ENCODE data around the gene ANKLE1. TPM values are rescaled to one million over a fixed set of nuclear protein-coding genes. Genes with fewer than 3 reads are reported as not detected.

ANKLE1 gene
- total RNA-seq, 1 experiment from 2014 or later: 0.16 TPM

DNA sequence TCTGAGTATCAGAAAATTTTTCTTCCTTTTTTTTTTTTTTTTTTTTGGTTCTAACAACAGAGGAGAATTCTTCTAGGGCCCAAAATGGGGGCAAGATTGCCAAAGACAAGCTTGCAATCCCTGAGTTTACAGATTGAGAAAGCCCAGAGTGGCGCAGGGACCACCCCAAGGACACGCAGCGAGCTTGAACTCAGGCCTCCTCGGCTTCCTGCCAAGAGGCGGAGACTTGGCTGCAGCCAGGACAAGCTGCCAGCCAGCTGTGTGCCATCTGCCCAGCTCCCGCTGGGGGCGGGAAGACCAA is 23.5 kb downstream of the ANKLE1 start:
- CTCF ChIA-PET: interaction anchor here (0.6 to 2.0 kb wide), 10 partner anchors 8 to 966 kb away, joined by 3 to 13 read pairs (median 4); no protein-coding TSS in a partner anchor
- H3K9me3 Mint-ChIP-seq (ENCODE audit: unreplicated experiment): no peaks in the 10 kb centered on the region
- TF ChIP-seq CTCF (IDR thresholded peaks at IDR 0.05; ENCODE audit: unreplicated experiment): no peak
- peak overlapping the region; percentile 78 for H3K4me3 Mint-ChIP-seq (ENCODE audit: unreplicated experiment)
- peaks cover 26% of the 10 kb centered on the region for H3K4me1 Mint-ChIP-seq (ENCODE audit: insufficient read depth, unreplicated experiment)
- POLR2A ChIA-PET: interaction anchor here (0.6 to 10.5 kb wide), 15 partner anchors 8 to 888 kb away, joined by 3 to 152 read pairs (median 4); partner anchors contain the start of genes ANO8, GTPBP3, MPV17L2 and MVB12A
- intact Hi-C loops (cut with micrococcal nuclease): loop anchor here (1.0 kb wide), 2 partner anchors 9 to 29 kb away; partner anchors contain the start of gene ANO8
- no peaks in the 10 kb centered on the region for H3K27me3 Mint-ChIP-seq (ENCODE audit: insufficient read depth, unreplicated experiment)
- peak overlapping the region; percentile 55 for H3K27ac Mint-ChIP-seq (ENCODE audit: low read depth, unreplicated experiment)
- DNase-seq (ENCODE audit: unreplicated experiment): no peak
- peaks cover 16% of the 10 kb centered on the region for H3K36me3 Mint-ChIP-seq (ENCODE audit: insufficient read depth, unreplicated experiment)
- no TSS peak for BruUV-seq (replicated peaks)

DNA sequence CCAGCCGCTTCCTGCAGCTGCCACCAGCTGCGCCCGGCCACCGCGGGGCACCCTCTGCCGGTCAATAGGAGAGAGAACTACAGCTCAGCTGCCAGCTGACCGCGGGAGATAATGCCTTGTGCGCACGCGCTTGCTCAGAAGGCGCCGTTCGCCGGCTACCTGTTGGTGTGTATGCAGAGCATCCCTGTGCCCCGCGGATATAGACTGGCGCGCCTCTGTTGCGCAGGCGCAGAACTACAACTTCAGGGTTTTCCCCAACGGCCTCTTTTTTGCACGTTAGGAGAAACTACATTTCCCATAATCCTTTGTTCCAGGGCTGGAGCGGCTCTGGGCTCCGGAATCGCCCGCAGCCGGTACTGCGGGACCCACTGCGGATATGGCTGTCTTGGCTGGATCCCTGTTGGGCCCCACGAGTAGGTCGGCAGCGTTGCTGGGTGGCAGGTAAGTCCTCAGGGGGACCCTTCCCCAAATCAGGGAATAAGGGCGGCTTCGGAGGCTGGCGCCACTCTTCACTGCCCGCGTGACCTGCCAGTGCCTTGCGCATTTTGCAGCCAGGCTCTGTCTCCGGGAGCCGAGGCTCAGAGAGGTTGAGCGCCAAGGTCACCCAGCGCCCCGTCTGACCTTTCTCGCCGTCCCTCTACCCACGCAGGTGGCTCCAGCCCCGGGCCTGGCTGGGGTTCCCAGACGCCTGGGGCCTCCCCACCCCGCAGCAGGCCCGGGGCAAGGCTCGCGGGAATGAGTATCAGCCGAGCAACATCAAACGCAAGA is 24.0 kb downstream of the ANKLE1 start, which contains the start of gene MRPL34:
MRPL34 (plus strand) TSS at position 356 of the 768 bp plus-strand sequence; CDS start at position 377, 21 bp downstream.
- ChIA-PET CTCF (interaction anchor here (0.6 to 2.0 kb wide), 14 partner anchors 9 to 967 kb away, joined by 3 to 13 read pairs (median 4); no protein-coding TSS in a partner anchor), POLR2A (interaction anchor here (0.6 to 10.5 kb wide), 25 partner anchors 9 to 887 kb away, joined by 3 to 152 read pairs (median 4); partner anchors contain the start of genes ANO8, GTPBP3, HAUS8 and MPV17L2)
- peaks cover 19% of the 10 kb centered on the region for H3K36me3 Mint-ChIP-seq (ENCODE audit: insufficient read depth, unreplicated experiment)
- no peaks in the 10 kb centered on the region for H3K9me3 Mint-ChIP-seq (ENCODE audit: unreplicated experiment)
- H3K27me3 Mint-ChIP-seq (ENCODE audit: insufficient read depth, unreplicated experiment): no peaks in the 10 kb centered on the region
- intact Hi-C loops (cut with micrococcal nuclease): loop anchor here (1.0 kb wide), 2 partner anchors 9 to 29 kb away; partner anchors contain the start of gene ANO8
- peak; percentile 100 for DNase-seq (ENCODE audit: unreplicated experiment)
- H3K4me3 Mint-ChIP-seq (ENCODE audit: unreplicated experiment): peak within 1 kb of the TSS; percentile 78
- peak; percentile 62 for TF ChIP-seq CTCF (IDR thresholded peaks at IDR 0.05; ENCODE audit: unreplicated experiment)
- BruUV-seq (replicated peaks): no TSS peak
- H3K27ac Mint-ChIP-seq (ENCODE audit: low read depth, unreplicated experiment): peak within 1 kb of the TSS; percentile 55
- peaks cover 32% of the 10 kb centered on the region for H3K4me1 Mint-ChIP-seq (ENCODE audit: insufficient read depth, unreplicated experiment)

- H3K27me3 Mint-ChIP-seq (ENCODE audit: insufficient read depth, unreplicated experiment): no peaks in the 10 kb centered on the region
- ChIA-PET CTCF (interaction anchor here (0.6 to 2.2 kb wide), 10 partner anchors 10 to 368 kb away, joined by 3 to 9 read pairs (median 4); no protein-coding TSS in a partner anchor), POLR2A (interaction anchor here (0.6 to 10.5 kb wide), 16 partner anchors 9 to 995 kb away, joined by 3 to 152 read pairs (median 4); partner anchors contain the start of genes ANO8, GTPBP3, HAUS8 and MVB12A)
- H3K4me3 Mint-ChIP-seq (ENCODE audit: unreplicated experiment): peak overlapping the region; percentile 78
- no peaks in the 10 kb centered on the region for H3K9me3 Mint-ChIP-seq (ENCODE audit: unreplicated experiment)
- intact Hi-C loops (cut with micrococcal nuclease): no loop called here
- TF ChIP-seq CTCF (IDR thresholded peaks at IDR 0.05; ENCODE audit: unreplicated experiment): no peak
- H3K36me3 Mint-ChIP-seq (ENCODE audit: insufficient read depth, unreplicated experiment): peaks cover 19% of the 10 kb centered on the region
- BruUV-seq (replicated peaks): TSS peak; percentile 13
- H3K4me1 Mint-ChIP-seq (ENCODE audit: insufficient read depth, unreplicated experiment): peaks cover 35% of the 10 kb centered on the region
- peak overlapping the region; percentile 39 for H3K27ac Mint-ChIP-seq (ENCODE audit: low read depth, unreplicated experiment)
- no peak for DNase-seq (ENCODE audit: unreplicated experiment)
Observed at GRCh38 chr19:17306285-17306714, 24.6 kb downstream of the ANKLE1 start.

DNA sequence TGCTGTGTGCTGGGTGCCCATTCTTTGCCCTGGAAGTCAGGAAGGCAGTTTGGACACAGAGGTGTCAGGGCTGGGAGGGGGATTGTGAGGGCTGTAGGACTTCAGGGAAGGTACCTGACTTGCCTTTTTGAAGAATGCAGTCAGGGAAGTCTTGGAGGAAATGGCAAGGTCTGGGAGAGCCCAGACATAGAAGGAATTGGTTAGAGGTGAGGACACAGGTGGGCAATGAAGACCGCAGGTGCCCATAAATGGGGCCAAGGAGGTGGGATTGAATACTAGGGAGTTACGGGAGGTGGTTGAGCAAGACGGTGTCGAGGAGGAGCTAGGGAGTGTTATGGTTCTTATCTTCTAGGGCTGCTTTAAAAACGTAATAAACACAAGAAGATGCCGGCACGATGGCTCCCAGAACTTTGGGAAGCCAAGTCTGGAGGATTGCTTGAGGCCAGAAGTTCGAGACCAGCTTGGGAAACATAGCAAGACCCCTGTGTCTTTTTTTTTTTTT is 26.2 kb downstream of the ANKLE1 start:
- Mint-ChIP-seq H3K4me3 (ENCODE audit: unreplicated experiment) (peak overlapping the region; percentile 78), H3K9me3 (ENCODE audit: unreplicated experiment) (no peaks in the 10 kb centered on the region), H3K36me3 (ENCODE audit: insufficient read depth, unreplicated experiment) (peaks cover 19% of the 10 kb centered on the region), H3K4me1 (ENCODE audit: insufficient read depth, unreplicated experiment) (peaks cover 45% of the 10 kb centered on the region), H3K27me3 (ENCODE audit: insufficient read depth, unreplicated experiment) (no peaks in the 10 kb centered on the region), H3K27ac (ENCODE audit: low read depth, unreplicated experiment) (no peak overlapping the region)
- POLR2A ChIA-PET: interaction anchor here (1.7 to 10.5 kb wide), 3 partner anchors 9 to 26 kb away, joined by 5 to 152 read pairs (median 10); partner anchors contain the start of genes ANO8 and GTPBP3
- intact Hi-C loops (cut with micrococcal nuclease): no loop called here
- CTCF ChIA-PET: interaction anchor here (0.8 to 2.2 kb wide), 2 partner anchors 16 to 78 kb away, joined by 3 to 7 read pairs; no protein-coding TSS in a partner anchor
- no peak for TF ChIP-seq CTCF (IDR thresholded peaks at IDR 0.05; ENCODE audit: unreplicated experiment)
- no peak for DNase-seq (ENCODE audit: unreplicated experiment)
- BruUV-seq (replicated peaks): no TSS peak

Data from MCF 10A (cell line).